H1 (cell line): ENCODE results near the gene ADCY2. TPM values are rescaled to one million over a fixed set of nuclear protein-coding genes. Genes with fewer than 3 reads are reported as not detected.

ENCODE experiments used
- ASH2L ChIP-seq: fragments of 200-600, 300-600 bp; sonication (generic); IDR thresholded peaks from one replicate; pipeline ENCODE4 v1.7.1; 2017; ENCODE audit warnings: low read length
- BACH1 ChIP-seq: IDR thresholded peaks from 2 replicates; pipeline ENCODE4 v1.6.1; 2012; ENCODE audit warnings: low read length, improper control_type of control experiment
- CBX5 ChIP-seq: fragments of 300-800, 300-1000 bp; sonication (generic); IDR thresholded peaks from 2 replicates; pipeline ENCODE4 v1.7.1; 2016; ENCODE audit warnings: antibody characterized with exemption, low read length, low read depth
- CEBPB ChIP-seq: IDR thresholded peaks from 2 replicates; pipeline ENCODE4 v1.6.1; 2012; ENCODE audit warnings: low read depth, low read length
- CHD1 ChIP-seq: IDR thresholded peaks from 2 replicates; pipeline ENCODE4 v1.6.1; 2012; ENCODE audit warnings: low read depth, low read length, improper control_type of control experiment
- CHD2 ChIP-seq: IDR thresholded peaks from 2 replicates; pipeline ENCODE4 v1.6.1; 2012; ENCODE audit warnings: low read length, improper control_type of control experiment
- CREB1 ChIP-seq: IDR thresholded peaks from 2 replicates; pipeline ENCODE4 v1.6.1; 2012; ENCODE audit warnings: inconsistent platforms
- CTBP2 ChIP-seq: IDR thresholded peaks from 2 replicates; pipeline ENCODE4 v1.7.0; 2011; ENCODE audit warnings: borderline replicate concordance, mild to moderate bottlenecking, moderate library complexity, mixed read lengths, low read length; ENCODE audit not compliant: insufficient read depth, insufficient read length
- EZH2 ChIP-seq: fragments of 200-600 bp; sonication (generic); IDR thresholded peaks from 2 replicates; pipeline ENCODE4 v1.7.1; 2012; ENCODE audit warnings: low read depth, mild to moderate bottlenecking, moderate library complexity, low read length, inconsistent platforms; ENCODE audit not compliant: severe bottlenecking
- GABPA ChIP-seq: IDR thresholded peaks from 2 replicates; pipeline ENCODE4 v1.6.1; 2011; ENCODE audit warnings: mild to moderate bottlenecking, low read length, moderate library complexity, borderline replicate concordance; ENCODE audit not compliant: insufficient read depth
- HDAC2 ChIP-seq, 2 experiments: fragments of 300-600 bp in 1 of 2; sonication (generic) in 1 of 2; IDR thresholded peaks; 2 replicates each; pipeline ENCODE4 v1.6.1; 2011 to 2012; ENCODE audit warnings: low read depth in 2 of 2, low read length in 2 of 2, mild to moderate bottlenecking in 2 of 2, moderate library complexity in 2 of 2, borderline replicate concordance in 1 of 2, inconsistent platforms in 1 of 2
- HDAC6 ChIP-seq: IDR thresholded peaks from one replicate; pipeline ENCODE4 v1.7.1; 2012; ENCODE audit warnings: low read depth, mild to moderate bottlenecking, inconsistent platforms, low read length, moderate library complexity
- JUND ChIP-seq: IDR thresholded peaks from 2 replicates; pipeline ENCODE4 v1.6.1; 2011; ENCODE audit warnings: mild to moderate bottlenecking, improper control_type of control experiment, low read length
- KDM4A ChIP-seq: IDR thresholded peaks from one replicate; pipeline ENCODE4 v1.7.1; 2012; ENCODE audit warnings: low read depth, mild to moderate bottlenecking, moderate library complexity, low read length, inconsistent platforms; ENCODE audit not compliant: severe bottlenecking
- NRF1 ChIP-seq: IDR thresholded peaks from 2 replicates; pipeline ENCODE4 v1.6.1; 2011; ENCODE audit warnings: mild to moderate bottlenecking, low read depth, low read length, improper control_type of control experiment
- PHF8 ChIP-seq: fragments of 200-600 bp; sonication (generic); conservative IDR thresholded peaks from 2 replicates; pipeline ENCODE4 v1.7.1; 2012; ENCODE audit warnings: low read depth, mild to moderate bottlenecking, inconsistent platforms, low read length, moderate library complexity
- POLR2AphosphoS5 ChIP-seq: IDR thresholded peaks from 2 replicates; pipeline ENCODE4 v1.6.1; 2011; ENCODE audit warnings: low read depth, low read length
- RBBP5 ChIP-seq: IDR thresholded peaks from 2 replicates; pipeline ENCODE4 v1.7.1; 2012; ENCODE audit warnings: low read depth, mild to moderate bottlenecking, inconsistent platforms, low read length, moderate library complexity, borderline replicate concordance
- RXRA ChIP-seq: IDR thresholded peaks from 2 replicates; pipeline ENCODE4 v1.6.1; 2011; ENCODE audit warnings: low read depth, mild to moderate bottlenecking, low read length, moderate library complexity; ENCODE audit not compliant: insufficient read depth
- SIRT6 ChIP-seq: IDR thresholded peaks from one replicate; pipeline ENCODE4 v1.7.1; 2012; ENCODE audit warnings: low read length, inconsistent platforms
- SP2 ChIP-seq: IDR thresholded peaks from 2 replicates; pipeline ENCODE4 v1.6.1; 2012; ENCODE audit warnings: mild to moderate bottlenecking, low read length, inconsistent platforms
- SUZ12 ChIP-seq: fragments of 200-600 bp; sonication (generic); IDR thresholded peaks from 2 replicates; pipeline ENCODE4 v1.6.1; 2012; ENCODE audit warnings: mild to moderate bottlenecking, inconsistent platforms, low read length, moderate library complexity, mixed read lengths
- TBP ChIP-seq: IDR thresholded peaks from 2 replicates; pipeline ENCODE4 v1.6.1; 2011; ENCODE audit warnings: low read depth, low read length, improper control_type of control experiment
- ZNF274 ChIP-seq: IDR thresholded peaks from 2 replicates; pipeline ENCODE4 v1.7.0; 2012; ENCODE audit warnings: low read length, borderline replicate concordance; ENCODE audit errors: extremely low read depth
- polyA plus RNA-seq, 7 experiments: library from polyadenylated mRNA; depleted of rRNA in 3 of 7; stranded (reverse) in 5 of 7; unstranded in 2 of 7; fragments of >200 nt in 5 of 7; fragments of 200-250 nt in 2 of 7; gene quantifications; 1 replicate in 5 of 7; 2 replicates in 1 of 7; 4 replicates in 1 of 7; pipeline versions ENCODE4 v1.2.1 to v1.2.3, GENCODE V29; 2011 to 2013; ENCODE audit warnings: missing spikeins in 2 of 7, mixed read lengths in 2 of 7
- total RNA-seq: library from RNA; stranded (reverse); fragmentation: NEBNext Ultra II Directional; extraction: Animal tissue kit (Norgen Biotek cat#: 25700); gene quantifications from 2 replicates; pipeline ENCODE4 v1.2.1, GENCODE V29; 2021
- TF ChIP-seq, protein P1 (sequence below): IDR thresholded peaks from 2 replicates; pipeline ENCODE4 v1.6.1; 2012; ENCODE audit warnings: inconsistent platforms

ADCY2 gene
- total and polyA plus RNA-seq, 2 of the 8 experiments (the other 6 are each of a cell fraction or from before 2014, with no cell fraction given): 35.8 to 122 TPM

DNA sequence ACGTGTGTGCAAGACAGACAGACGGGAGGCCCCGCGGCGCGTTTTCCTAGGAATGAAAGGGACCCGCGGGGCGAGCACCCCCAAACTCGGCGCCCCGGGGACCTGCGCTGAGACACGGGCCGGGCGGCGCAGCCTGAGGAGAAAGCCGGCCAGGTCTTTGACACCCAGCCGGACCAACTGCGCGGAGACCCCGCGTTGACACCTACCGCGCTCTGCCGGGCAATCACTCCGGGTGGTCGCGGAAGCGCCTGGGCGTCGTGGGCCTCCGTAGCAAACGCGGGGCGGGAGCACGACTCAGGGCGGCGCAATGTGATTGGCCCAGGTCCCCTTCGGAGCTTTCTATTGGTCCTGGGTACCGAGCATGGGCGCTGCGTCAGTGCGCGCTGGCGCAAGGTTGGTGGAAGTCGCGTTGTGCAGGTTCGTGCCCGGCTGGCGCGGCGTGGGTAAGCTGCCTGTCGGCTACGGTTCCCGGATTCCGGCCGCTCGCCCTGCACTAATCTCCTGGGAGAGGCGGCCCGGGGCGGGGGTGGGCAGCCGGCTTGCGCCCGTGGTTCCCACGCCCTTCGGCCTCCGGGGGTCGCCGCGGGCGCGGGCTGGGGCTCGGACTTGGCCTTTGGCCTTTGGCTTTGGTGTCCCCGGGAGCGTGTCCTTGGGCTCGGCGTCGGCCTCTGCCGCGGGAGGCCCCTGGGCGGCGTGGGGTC is 473.0 kb downstream of the ADCY2 start, which contains the start of the genes FASTKD3 and MTRR (continued):
- TF ChIP-seq SIRT6: no peak
- TF ChIP-seq GABPA: no peak
- TF ChIP-seq SP2: peak; percentile 34; the same call in 1 of the 2 replicates
- TF ChIP-seq KDM4A: peak; percentile 99
- TF ChIP-seq CREB1: peak; percentile 86
- TF ChIP-seq NRF1: no peak
- peak; percentile 65; the same call in 1 of the 2 replicates for TF ChIP-seq TBP
- TF ChIP-seq, protein P1, sequence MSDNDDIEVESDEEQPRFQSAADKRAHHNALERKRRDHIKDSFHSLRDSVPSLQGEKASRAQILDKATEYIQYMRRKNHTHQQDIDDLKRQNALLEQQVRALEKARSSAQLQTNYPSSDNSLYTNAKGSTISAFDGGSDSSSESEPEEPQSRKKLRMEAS: peak; percentile 80
- peak; percentile 77 for TF ChIP-seq ASH2L
- no peak for TF ChIP-seq HDAC6
- TF ChIP-seq CTBP2: no peak
- TF ChIP-seq CHD1: no peak
- no peak for TF ChIP-seq SUZ12
- peak; percentile 84 for TF ChIP-seq PHF8
- TF ChIP-seq RXRA: no peak
- peak in 1 of 2 experiments; percentile 72; a peak in 1 of 4 replicates for TF ChIP-seq HDAC2 (IDR thresholded peaks at IDR 0.05; ENCODE audit: borderline replicate concordance in 1 of 2, low read depth in 2 of 2, low read length in 2 of 2)
- no peak for TF ChIP-seq EZH2
- TF ChIP-seq CEBPB: no peak
- TF ChIP-seq JUND: no peak
- TF ChIP-seq RBBP5: peak; percentile 63
- TF ChIP-seq POLR2AphosphoS5: peak; percentile 76
- peak; percentile 47; the same call in 1 of the 2 replicates for TF ChIP-seq BACH1
- TF ChIP-seq CHD2: peak; percentile 67
- no peak for TF ChIP-seq CBX5
- TF ChIP-seq ZNF274: no peak
